HG02884 (cell line): ENCODE results near the gene OSTC.

ENCODE experiments used
- ATAC-seq: cut with Tn5 transposase; IDR thresholded peaks from one replicate; pipeline ENCODE4 v1.9.1; 2021; ENCODE audit warnings: mild to moderate bottlenecking, moderate library complexity; ENCODE audit not compliant: unreplicated experiment

Gene OSTC

DNA sequence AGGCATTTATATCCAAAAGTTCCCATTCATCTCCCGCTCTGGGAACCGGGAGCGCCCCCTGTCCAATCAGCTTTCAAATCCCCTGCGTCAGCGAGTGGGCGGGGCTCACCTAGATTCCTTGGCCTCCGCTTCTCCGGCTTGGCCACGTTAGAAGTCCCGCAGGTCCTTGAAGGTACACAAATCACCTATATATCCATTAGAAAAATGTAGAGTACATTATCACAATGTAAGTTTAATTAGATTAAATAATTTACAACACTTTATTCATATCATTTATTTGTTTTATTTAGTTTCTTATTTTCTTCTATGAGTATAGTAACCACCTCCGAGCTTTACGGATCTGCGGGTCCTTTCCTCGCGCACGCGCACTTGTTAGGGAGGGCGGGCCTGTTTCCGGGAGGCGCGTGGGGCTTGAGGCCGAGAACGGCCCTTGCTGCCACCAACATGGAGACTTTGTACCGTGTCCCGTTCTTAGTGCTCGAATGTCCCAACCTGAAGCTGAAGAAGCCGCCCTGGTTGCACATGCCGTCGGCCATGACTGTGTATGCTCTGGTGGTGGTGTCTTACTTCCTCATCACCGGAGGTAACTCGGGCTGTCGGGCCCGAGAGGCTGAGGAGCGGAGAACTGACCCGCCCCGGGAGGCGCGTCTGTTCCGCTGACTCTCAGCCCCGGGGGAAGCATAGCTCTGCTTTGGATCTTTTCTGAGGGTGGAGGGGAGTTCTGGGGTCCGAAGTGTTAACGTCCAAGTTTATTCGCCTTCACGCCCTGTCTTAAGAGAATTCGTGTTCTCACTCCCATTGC, at the start of gene OSTC:
Gene OSTC, plus strand, starts transcription at position 388 of the 802 bp plus-strand sequence. Its CDS starts 57 bp downstream, at position 445.
- peak; percentile 89 for ATAC-seq

DNA sequence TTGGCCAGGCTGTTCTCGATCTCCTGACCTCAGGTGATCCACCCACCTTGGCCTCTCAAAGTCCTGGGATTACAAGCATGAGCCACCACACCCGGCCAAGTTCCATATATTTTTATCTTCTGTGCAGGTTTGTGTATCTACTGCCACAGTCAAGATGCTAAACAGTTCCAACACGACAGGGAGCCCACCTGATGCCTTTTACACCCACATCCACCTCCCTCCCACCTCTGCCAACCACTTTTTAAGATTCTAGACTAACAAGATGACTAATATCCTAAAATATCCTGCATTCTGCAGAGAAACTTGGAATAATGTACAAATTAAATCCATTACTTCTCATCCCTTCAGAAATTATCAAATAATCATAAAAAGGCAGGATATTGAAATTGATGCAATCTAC, 49.3 kb upstream of the OSTC start:
- no peak for ATAC-seq

DNA sequence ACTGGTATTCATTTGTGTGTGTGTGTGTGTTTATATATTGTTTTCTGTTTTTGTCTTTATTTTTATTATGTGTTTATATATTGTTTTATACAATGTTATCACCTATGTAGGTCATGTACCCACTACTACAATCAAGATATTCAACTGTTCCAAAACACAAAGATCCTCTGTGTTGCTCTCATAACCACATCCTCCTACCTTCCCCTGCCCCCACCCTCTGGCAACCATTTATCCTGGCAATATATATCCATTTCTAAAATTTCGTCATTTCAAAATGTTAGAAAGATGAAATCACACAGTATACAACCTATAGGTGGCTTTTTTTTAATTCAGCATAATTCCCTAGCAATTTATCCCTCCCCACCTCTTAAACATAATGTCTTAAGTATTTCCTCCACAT, 48.9 kb upstream of the OSTC start:
- no peak for ATAC-seq

DNA sequence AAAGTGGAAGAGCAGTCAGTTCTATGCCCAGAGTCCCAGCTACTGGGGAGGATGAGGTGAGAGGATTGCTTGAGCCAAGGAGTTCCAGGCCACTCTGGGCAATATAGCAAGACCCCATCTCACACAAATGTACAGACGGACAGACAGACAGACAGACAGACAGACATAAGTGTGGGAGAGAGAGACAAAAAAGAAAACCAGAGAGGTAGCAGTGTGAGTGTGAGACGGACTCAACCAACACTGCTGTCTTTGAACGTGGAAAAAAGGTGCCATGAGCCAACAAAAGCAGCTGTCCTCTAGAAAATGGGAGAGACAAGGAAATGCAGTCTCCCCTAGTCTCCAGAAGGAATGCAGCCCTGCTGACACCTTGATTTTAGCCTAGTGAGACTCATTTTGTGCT, 48.2 kb upstream of the OSTC start:
- ATAC-seq, result no peak

DNA sequence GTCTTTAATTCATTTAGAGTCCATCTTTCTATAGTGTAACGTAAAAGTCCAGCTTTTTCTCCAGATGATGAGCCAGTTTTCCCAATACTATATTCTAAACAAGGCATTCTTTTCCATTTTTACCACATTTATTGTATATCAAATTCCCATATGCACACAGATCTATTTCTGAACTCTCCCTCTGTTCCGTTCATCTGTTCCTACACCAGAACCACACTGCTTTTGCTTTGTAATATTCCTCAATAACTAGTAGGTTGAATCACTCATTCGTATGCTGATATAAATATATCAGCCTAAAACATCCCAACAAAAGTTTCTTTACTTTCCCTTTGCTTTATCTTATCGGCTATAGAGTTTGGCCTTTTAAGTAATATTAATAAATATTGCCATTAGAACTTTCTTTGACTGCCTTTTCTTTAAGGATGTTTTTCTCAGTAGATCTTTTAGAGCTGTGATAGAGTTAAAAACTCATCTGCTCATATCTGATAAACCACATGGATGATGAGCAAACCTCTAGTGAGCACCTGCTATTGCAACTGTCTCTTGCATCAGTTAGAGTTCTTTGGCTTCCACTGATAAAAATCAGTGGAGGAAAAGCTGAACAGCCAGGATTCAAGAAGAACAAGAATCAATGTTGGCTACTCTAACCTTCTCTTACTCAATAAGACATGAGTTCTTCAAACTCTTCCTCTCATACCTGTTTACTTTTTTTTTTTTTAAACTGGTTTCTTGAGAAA, 43.2 kb upstream of the OSTC start:
- ATAC-seq, result no peak

DNA sequence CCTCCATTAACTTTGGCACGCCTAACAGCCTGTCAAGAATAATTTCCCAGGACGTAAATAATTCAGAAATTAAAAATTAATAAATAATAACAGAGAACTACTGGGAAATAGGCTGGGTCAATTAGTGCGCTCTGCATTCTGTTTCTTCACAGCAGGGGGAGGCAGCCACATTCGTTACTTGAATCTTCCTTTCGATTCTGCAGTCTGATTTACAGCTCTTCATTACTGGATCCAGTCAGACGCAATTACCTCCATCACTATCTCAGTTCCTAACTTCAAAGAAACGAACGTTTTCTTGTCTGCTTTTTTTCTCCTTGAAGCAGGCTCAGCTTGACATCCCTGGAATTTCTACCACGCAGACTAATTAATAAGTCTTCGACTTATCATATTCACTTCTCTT, 39.0 kb upstream of the OSTC start:
- ATAC-seq, result no peak

DNA sequence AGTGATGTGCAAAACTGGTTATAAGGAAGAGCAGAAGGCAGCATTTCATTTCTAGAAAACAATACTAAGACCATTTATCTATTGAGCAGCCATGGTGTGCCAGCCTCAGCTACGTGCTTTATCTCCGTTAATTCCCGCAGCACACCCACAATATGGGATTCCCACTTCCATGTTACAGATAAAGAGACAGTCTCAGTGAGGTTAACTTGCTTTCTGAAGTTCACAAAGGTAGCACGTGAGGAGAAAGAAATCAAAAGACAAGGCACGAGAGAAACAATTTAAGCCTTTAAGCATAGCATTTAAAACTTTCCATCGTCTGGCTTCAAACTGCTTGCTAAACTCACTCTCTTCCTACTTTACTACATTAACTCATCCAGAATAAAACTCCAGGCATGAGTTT, 38.0 kb upstream of the OSTC start:
- ATAC-seq, result no peak

DNA sequence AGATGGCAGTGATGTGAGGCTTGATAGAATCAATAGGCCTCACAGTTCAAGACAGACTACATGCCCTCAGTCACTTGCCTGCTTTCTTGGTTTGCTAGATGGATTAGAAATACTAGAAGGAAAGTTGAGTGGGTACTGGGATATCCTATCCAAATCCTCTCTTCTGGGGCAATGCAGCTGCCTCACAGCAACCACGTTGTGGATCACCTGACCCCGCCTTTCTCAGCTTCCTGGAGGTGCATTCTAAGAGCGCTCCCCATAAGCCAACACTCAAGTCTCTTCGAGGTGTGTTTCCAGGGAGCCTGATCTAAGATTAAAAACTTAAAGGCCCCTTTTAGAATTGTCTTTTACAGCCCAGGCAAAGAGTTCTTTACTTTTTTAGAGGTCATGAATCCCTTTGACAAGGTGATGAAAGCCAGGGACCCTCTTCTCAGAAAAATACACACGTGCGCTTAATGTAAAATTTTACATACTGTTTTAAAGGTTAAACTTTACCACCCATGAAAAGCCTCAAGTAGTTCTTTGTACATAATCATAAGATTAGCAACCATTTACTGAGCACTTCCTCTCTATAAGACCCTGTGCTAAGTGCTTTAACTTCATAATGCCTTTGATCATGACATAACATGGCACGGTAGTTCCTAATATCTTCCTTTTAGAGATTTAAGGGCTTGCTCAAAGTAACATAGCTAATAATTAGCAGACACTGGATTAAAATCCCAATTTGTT, 30.9 kb upstream of the OSTC start:
- ATAC-seq, result peak; percentile 11

DNA sequence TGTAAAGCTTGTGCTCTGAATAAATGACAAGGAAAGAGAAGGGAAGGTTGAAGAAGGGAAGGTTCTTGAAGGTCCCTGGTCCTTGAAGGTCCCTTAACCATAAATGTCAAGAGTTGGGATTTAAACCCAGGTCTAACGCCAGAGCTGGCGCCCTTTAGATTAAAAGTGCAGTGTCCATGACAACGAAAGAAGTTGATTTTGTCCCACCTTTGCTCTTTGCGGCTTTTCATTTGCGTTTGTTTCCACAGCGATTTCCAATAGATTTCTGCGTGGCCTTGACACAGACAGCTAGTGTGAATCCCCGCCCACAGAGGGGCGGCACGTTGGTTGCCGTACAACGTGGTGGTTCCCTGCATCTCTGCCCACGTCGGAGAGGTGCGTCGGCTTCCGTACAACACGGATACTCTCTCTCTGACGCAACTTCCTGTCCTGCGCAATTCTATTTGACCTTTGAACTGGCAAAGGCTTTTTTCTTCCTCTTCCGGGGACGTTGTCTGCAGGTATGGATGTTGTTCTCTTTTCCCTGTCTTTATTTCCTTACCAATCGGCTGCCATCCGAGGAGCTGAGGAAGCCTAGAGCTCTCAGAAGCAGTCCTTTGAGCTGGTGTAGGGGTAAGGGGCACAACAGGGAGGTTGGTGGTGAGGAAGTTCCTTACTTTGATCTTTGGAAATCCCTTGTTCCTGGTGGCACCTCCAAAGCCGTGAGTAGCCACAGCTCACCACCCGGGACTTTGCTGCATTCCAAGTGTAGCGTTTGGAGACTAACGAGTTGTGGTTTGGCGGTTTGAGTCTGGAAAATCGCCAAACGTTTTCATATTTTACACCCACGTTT, 30.1 kb upstream of the OSTC start, which contains the start of gene RPL34:
Gene RPL34, plus strand, starts transcription at position 476 of the 832 bp plus-strand sequence. CDS start 1,384 bp downstream, outside the sequence.
- peak; percentile 100 for ATAC-seq

DNA sequence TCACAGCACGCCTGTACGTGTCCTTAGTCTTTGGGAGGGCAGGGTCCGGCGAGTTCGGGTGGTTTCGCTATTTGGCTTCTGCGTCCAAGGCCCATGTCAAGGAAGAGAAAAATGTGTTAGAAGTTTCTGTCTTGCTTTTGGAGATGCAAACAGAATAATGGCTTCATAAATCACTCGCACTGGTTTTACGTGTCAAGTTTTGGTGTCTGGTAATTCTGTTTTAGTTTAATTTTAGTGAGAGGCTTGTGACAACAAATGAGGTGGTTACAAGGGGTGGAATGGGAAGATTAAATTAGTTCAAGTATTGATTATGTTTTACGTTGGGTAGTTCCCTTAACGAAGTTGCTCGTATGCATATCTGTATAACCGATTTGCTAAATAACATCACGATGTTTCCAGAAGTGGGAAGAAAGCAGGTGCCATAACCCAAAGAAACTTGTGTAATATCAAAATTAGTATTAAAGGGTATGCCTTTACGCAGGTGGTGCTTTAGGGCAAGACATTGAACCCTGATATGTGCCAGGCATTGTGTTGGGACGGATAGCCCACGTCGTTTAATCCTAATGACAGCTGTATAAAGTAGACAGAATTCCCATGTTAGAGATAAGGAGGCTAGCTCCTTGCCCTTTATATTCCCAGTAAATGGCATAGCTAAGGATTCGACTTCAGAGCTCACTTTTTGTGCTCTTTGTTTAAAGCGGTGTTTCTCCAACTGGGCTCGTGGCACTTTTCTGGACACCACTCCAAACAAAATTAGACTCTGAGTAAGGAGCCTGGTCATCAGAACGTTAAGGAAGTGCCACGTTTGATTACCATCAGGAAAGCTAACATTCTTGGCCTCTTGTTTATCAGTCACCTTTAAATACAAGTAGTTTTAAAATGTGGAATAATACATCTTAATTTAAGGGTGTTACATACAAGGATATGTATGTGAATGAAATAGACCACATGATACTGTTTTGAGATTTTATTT, 29.2 kb upstream of the OSTC start:
- ATAC-seq, result no peak

DNA sequence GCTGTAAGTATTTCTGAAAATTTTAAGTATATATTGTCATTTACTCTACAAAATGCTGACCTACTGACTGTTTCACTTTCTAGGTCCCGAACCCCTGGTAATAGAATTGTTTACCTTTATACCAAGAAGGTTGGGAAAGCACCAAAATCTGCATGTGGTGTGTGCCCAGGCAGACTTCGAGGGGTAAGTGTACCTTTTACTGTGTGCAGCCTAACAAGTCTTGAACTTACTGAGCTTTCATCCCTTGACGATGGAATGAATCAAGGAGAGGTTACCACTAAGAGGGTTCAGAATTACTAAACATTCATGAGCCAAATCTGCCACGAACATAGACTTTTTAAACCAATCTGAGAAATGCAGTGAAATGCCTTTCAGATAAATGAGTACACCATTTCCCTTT, 28.4 kb upstream of the OSTC start:
- no peak for ATAC-seq

DNA sequence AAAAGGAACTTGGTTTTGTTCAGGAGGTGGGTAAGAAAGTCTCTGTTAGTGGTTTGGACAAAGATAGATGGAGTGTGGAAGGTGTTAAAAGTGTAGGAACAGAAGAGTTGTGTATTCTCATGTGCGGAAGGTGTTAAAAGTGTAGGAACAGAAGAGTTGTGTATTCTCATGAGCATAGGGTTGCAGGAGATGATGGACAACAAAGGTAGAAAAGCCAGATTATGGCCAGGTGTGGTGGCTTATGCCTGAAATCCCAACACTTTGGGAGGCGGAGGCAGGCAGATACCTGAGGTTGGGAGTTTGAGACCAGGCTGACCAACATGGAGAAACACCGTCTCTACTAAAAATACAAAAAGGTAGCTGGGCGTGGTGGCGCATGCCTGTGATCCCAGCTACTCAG, 27.6 kb upstream of the OSTC start:
- ATAC-seq, result no peak

DNA sequence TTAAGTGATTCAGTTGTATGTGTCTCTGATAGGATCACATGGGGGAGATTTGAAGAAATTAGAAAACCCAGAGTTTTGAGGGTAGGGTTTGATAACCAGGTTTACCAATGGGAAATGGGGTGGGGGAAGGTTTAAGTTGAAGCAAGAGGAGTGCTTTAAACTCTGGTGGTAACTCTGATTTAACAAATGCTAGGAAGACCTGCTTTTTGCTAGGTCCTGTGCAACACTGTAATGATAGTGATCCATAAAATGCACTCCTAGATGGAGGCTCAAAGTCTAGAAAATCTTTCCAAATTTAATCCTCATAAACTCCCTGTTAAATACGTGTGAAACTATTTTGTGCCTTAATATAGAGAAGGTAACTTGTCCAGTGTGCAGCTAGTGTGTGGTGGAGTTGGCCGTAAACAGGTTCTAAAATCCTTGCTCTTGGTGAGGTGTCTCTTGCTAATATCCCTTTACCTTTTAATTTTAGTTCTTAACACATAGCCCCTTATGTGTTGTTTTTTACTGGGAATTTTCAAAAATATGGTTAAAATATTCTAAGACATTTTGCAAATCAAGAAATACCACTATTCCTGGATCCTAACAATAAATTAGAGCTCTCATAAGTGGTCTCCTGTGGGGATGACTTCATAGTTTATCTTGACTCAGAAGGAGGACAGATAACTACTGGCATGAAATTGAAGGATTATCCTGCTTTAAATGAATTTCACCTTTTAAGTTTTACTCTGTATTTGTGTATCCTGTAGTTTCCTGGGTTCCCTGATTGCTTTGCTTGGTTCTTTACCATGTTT, 25.9 kb upstream of the OSTC start:
- no peak for ATAC-seq

DNA sequence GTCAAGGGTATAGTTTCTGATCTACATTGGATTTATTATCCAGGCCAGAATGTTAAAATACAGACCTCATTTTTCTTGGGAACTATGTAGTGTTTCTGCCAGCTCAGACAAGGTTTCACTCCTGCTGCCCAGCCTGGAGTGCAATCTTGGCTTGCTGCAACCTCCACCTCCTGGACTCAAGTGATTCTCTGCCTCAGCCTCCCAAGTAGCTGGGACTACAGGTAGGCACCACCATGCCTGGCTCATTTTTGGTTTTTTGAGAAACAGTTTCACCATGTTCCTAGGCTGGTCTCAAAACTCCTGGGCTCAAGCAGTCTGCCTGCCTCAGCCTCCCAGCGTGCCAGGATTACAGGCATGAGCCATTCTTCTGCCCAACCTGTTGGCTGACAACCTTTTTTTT, 24.3 kb upstream of the OSTC start:
- no peak for ATAC-seq

DNA sequence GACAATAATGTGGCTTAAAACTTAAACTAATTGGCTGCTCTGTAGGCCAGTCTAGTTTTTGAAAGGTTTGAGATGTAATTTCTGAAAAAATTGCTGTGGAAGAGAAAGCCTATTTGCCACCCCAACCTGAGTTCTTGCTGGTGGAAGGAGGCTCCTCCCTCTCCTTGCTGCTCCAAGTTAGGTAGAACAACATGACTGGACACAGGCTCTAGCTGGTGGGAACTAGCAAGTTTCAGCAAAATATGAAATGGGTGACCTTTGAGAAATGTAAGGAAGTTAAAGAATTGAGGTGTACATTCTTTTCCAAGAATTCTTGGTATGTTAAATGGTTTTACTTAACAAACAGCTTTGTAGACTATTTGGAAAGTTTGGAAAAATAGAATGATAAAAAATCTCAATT, 22.0 kb upstream of the OSTC start:
- ATAC-seq, result no peak

DNA sequence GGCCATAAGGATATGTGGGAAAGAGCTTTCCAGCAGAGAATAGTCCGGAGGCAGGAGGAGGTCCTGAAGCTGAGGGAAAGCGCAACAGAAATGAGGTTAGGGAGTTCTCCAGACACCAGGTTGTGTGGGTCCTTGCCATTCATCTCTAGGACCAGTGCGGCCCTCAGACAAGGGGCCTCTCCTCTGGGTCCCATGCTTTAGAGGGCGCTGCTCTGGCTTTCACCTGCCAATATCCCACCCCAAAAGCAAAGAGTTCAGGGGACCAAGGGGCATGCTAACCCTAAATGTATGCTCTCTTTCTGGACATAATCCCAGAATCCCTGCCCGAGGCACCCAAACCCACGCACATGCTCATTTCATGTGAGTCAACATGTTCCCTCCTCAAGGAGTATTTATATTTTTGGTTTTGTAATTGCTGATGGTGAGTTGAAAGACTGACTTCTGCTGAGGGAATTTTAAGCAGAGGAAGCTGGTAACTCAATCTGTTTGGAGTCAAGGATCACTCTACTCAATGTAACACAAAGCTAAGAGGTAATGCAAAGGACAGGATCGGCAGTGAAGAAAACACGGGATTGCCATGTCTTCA, 15.2 kb upstream of the OSTC start:
- no peak for ATAC-seq

DNA sequence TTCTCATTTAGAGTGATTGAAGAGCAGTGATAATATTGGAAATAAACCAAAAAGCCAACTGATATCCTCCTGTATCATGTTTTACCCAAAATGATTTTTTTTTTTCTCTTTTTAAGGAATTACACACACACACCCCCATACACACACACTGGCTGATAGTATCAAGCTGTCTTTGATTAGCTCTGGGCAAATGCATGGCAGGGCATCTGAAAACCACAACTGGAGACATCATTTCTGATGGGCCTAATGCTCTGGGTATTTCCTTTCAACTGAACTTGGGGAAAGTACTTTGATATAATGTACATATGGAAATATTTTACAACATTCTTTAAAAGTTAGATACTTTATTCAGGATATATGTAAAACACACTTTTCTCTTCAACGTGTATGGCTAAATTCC, 14.2 kb upstream of the OSTC start:
- ATAC-seq, result no peak

DNA sequence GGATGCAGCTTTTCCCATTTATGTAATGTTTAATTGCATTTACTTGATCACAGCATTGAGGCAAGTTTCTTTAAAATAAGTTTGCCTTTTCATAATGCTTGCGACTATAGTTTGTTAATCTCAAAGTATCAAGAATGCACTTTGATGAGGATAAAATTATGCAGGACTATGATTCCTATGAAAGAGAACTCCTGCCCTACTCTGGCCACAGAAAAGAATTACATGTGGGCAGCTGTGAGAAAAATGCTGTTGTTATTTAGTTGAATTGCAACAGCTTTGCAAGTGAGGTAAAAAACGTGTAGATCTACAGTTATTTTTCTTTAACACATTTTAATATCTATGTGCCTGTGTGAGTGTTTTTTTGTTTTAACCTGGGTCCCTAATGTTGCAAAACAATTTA, 12.5 kb upstream of the OSTC start:
- ATAC-seq, result no peak
